ENCODE measurements around the gene TSC22D2.
"Not testable (repeated sequence)": the region's sequence is repeated elsewhere in the genome, so short reads cannot be mapped to it uniquely, and the experiment has no call there.

The TSC22D2 gene

DNA sequence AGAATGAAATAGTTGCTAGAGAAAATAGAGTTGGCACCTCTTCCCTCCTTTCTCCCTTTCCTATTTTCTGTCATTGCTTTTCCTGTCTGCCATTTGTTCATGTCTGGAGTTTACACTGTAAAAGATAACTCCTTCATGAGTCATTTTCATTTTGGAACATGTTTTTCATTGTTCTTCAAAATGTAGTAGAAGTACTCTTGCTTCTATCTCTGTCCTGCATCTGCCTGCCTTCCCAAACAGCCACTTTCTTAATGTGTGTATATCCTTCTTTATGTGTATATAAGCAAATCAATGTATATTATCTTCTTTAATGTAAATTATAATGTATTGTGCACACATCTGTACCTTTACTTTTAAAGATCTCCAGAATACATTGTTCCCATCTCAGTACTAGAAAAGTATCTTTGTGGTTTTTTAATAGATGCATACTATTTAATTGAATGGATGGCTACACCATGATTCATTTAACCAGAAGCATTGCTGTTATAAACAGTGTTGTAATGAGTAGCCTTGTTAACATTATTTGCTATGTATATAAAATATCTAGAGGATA lies 41.1 kb downstream of the TSC22D2 start:
- no peak for DNase-seq (ENCODE audit: low read depth, low spot score)

- DNase-seq (ENCODE audit: low read depth, low spot score) = no peak
Measured at GRCh38 chr3:150450916-150451315, 42.8 kb downstream of the TSC22D2 start.

- DNase-seq (ENCODE audit: low read depth, low spot score) = no peak
Measured at GRCh38 chr3:150451329-150452048, 43.4 kb downstream of the TSC22D2 start.

DNA sequence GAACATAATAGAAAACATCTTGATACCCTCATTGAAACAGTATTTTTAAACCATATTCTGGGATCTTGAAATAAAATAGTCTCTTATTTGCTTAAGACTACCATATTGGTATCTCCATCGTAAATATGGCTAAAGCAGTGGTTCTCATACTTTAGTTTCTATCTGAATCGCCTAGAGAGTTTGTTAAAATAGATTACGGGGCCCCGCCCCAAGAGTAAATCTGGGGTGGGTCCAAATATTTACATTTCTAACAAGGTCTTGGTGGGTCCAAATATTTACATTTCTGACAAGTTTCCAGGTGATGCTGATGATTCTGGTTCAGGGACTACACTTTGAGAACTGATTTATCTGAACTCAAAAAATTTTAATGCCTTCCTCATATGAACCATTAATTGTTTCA lies 45.3 kb downstream of the TSC22D2 start:
- no peak for DNase-seq (ENCODE audit: low read depth, low spot score)

GRCh38 chr3:150454085-150454484 lies 46.0 kb downstream of the TSC22D2 start:
- DNase-seq (ENCODE audit: low read depth, low spot score) = no peak

GRCh38 chr3:150454622-150455021 lies 46.5 kb downstream of the TSC22D2 start:
- no peak for DNase-seq (ENCODE audit: low read depth, low spot score)

DNA sequence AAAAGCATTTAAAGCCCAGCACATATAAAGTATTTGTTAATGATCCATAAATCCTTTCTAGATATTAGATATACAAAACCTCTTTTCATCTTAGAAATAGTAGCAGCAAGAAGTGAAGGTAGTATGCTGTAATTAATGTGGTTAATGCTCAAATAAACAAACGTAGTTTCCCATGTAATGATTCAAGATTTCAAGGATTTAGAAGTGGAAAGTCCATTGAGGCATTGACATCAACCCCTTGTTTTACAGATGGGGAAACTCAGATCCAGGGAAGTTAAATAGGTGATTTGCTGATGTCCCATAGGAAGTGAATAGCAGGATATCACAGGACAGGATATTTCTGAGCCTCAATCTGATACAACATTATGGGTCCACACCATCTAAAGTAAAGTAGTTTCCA lies 47.2 kb downstream of the TSC22D2 start:
- no peak for DNase-seq (ENCODE audit: low read depth, low spot score)

- no peak for DNase-seq (ENCODE audit: low read depth, low spot score)
Measured at GRCh38 chr3:150458001-150458400, 49.9 kb downstream of the TSC22D2 start.

DNA sequence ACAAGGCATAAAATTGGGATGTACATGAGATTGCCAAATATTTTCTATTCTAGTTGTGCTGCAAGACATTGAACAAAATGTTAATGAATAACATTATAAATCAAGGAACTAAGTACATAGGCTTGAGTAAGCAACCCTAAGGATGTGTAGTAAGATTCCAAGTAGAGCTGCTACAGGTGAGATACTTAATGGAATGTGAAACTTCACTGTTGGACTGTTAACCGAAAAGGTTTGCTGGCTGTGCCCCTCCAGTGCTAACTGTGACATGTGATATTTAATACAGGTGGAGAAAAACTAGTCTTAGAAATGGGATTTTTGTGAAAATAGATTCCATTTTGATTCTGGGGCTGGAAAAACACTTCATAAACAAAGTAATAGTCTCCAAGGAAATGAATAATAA lies 52.4 kb downstream of the TSC22D2 start:
- no peak for DNase-seq (ENCODE audit: low read depth, low spot score)

DNA sequence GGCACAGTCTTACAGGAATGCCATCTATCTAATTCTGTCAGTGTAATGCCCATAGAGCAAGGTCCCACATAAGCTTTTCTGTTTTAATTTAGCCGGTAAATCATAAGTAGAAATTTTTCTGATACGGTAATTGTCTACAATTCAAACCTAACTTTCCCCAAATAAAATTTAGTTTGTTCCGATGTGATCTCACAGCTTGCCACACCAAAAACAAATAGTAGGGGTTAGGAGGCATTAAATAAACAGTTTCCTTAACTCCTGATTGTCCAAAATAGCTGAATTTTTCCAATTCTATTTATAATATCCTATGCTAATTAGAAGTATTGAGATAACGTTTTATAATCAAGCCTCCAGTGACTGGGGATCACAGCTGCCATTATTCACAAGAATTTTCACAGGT lies 53.3 kb downstream of the TSC22D2 start:
- DNase-seq (ENCODE audit: low read depth, low spot score) = no peak

DNA sequence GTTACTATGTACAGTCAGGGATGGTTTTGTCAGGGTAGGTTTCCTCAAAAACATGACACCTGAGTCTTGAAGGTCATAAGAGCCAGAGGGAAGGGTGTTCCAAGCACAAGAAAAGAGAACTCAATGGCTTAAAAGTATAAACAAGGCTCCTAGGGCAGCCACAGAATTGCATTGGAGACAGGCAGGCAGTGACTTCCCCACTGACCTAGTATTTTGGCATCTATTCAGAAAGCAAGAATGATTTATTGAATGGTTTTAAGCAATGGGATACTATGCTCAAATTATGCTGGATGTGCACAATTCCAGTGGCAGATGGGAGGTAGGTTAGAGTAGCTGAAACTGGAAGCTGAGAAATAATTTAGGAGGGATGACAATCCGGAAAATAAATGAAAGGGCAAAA lies 54.0 kb downstream of the TSC22D2 start:
- DNase-seq (ENCODE audit: low read depth, low spot score) = no peak

DNA sequence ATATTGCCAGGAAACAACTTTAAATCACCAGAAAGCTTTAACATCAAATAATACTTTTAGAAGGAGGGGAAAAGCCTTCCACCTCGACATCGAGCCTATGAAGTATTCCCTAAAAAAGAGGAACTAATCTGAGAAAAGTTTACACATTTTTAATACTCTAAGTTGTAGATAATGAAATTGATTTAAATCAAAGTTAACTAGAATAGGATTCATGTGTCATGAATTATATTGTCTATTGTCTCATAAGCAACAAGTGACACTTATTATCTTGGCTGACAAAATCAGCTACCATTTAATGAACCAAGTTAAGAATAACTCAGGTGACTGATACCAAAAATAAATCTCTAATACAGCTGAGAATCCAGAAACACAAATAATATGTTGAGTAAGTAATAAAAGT lies 56.6 kb downstream of the TSC22D2 start:
- no peak for DNase-seq (ENCODE audit: low read depth, low spot score)

DNA sequence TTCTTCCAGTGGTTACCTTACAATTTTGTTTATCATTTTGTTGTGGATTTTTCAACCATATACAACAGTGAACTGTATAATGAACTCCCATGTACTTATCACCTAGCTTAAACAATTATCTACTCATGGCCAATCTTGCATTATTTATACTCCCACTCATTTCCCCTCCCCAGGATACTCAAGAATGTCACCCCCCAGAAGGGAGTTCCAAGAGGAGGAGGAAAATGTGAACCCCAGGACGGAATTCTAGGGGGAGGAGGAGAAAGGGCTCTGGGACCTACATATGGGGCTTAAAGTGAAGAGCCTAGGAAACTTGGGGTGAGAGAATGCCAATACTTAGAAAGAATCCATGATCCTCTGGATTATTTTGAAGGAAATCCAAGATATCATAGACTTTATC lies 59.3 kb downstream of the TSC22D2 start:
- DNase-seq (ENCODE audit: low read depth, low spot score) = no peak

- peak; percentile 55 for DNase-seq (ENCODE audit: low read depth, low spot score)
Measured at GRCh38 chr3:150469031-150469930, 61.2 kb downstream of the TSC22D2 start.

DNA sequence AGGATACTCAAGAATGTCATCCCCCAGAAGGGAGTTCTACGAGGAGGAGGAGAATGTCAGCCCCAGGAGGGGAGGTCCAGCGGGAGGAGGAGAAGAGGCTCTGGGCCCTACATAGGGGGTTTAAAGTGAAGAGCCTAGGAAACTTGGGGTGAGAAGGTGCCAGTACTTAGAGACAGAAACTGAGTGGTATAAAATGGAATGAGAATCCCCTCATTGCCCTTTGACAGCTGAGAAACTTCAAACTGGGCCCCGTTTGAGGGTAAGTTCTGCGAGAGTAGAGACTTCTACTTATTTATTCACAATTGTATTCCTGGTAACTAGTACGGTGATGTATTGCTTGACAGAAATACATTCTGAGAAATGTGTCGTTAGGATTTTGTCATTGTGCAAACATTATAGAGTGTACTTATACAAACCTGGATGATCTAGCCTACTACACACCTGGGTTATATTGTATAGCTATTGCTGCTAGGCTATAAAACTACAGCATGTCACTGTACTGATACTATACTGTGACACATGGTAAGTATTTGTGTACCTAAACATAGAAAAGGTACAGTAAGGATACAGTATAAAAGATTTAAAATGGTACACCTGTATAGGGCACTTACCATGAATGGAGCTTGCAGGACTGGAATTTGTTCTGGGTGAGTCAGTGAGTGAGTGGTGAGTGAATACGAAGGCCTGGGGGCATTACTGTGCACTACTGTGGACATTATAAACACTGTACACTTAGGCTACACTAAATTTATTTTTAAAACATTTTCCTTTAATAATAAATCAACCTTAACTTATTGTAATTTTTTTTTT lies 62.0 kb downstream of the TSC22D2 start:
- DNase-seq (ENCODE audit: low read depth, low spot score) = no peak

GRCh38 chr3:150472421-150472820 lies 64.3 kb downstream of the TSC22D2 start:
- no peak for DNase-seq (ENCODE audit: low read depth, low spot score)

DNA sequence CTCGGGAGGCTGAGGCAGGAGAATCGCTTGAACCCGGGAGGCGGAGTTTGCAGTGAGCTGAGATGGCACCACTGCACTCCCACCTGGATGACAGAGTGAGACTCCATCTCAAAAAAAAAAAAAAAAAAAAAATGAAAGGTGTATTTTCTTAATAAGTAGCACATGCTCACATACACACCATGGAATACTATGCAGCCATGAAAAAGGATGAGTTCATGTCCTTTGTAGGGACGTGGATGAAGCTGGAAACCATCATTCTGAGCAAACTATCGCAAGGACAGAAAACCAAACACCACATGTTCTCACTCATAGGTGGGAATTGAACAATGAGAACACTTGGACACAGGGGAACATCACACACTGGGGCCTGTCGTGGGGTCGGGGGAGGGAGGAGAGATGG lies 65.1 kb downstream of the TSC22D2 start:
- DNase-seq (ENCODE audit: low read depth, low spot score) = not testable (repeated sequence)

- no peak for DNase-seq (ENCODE audit: low read depth, low spot score)
Measured at GRCh38 chr3:150479370-150479769, 71.3 kb downstream of the TSC22D2 start.

GRCh38 chr3:150480877-150481276 lies 72.8 kb downstream of the TSC22D2 start:
- no peak for DNase-seq (ENCODE audit: low read depth, low spot score)

DNA sequence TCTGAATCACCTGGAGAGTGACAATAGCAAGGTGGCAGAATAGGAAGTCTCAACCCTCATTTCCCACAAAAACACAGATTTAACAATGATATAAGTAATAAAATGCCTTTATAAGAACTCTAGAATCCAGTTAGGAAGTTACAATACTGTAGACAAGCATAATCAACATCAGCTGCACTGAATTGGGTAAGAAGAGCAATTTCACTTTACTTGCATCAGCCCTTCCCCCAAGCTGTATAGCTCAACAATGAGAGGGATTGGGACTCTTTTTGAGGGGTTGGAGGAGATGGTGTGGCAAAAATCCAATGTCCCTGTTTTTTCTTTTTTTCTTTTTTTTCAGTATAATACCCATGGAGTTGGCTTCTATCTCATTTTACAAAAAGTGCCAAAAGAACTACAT lies 75.1 kb downstream of the TSC22D2 start:
- DNase-seq (ENCODE audit: low read depth, low spot score) = no peak

- no peak for DNase-seq (ENCODE audit: low read depth, low spot score)
Measured at GRCh38 chr3:150484410-150484809, 76.3 kb downstream of the TSC22D2 start.

DNA sequence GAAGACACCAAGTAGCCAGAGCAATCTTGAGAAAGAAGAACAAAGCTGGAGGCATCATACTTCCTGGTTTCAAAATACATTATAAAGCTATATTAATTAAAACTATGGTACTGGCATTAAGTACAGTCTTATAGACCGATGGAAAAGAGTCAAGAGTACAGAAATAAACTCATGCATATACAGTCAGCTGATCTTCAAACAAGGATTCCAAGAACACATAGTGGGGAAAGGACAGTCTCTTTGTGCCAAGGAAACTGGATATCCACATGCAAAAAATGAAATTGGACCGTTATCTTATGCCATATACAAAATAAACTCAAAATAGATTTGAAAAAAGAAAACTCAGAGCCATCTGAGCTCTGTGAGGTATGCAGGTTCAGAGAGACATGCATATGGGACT lies 80.8 kb downstream of the TSC22D2 start:
- no peak for DNase-seq (ENCODE audit: low read depth, low spot score)

Data from brain pericyte (primary cell).